A673 (cell line): ENCODE measurements around the gene PEX1. TPM values are rescaled to one million over a fixed set of nuclear protein-coding genes. Genes with fewer than 3 reads are reported as not detected.

ENCODE experiments used
- BruUV-seq: library from RNA; stranded (reverse); fragments of 400-500 nt; replicated peaks from 2 replicates; lab custom pipeline; 2021; lab: Mats Ljungman, UMichigan
- CTCF ChIA-PET: fragments of 300-600 bp; sonication (Branson Sonifier 250); formaldehyde crosslinking; loops from one replicate; lab custom pipeline; 2022; ENCODE audit warnings: antibody characterized with exemption; lab: Charles Lee
- POLR2A ChIA-PET: fragments of 300-600 bp; sonication (Branson Sonifier 250); formaldehyde crosslinking; loops from one replicate; lab custom pipeline; 2022; ENCODE audit warnings: antibody characterized with exemption; ENCODE audit not compliant: low non-redundant PET; lab: Charles Lee
- DNase-seq: peaks from one replicate; pipeline ENCODE4 v3.0.0-alpha.2; 2015; ENCODE audit warnings: low spot score
- H3K27ac ChIP-seq: fragments of 200-600 bp; sonication (generic); 2 replicates; pipeline ENCODE4 v1.5.1; 2016; ENCODE audit warnings: mixed run types, low read depth, mild to moderate bottlenecking, mixed read lengths, antibody characterized with exemption, low read length; ENCODE audit not compliant: poor library complexity, severe bottlenecking
- H3K27me3 ChIP-seq: fragments of 200-600 bp; sonication (generic); replicated peaks from 2 replicates; pipeline ENCODE4 v1.6.1; 2017; ENCODE audit warnings: mixed run types, low read depth, mild to moderate bottlenecking, mixed read lengths, antibody characterized with exemption, low read length; ENCODE audit not compliant: insufficient read depth, poor library complexity
- H3K36me3 ChIP-seq: fragments of 200-600 bp; sonication (generic); 2 replicates; pipeline ENCODE4 v1.6.1; 2016; ENCODE audit warnings: mixed run types, mild to moderate bottlenecking, mixed read lengths, antibody characterized with exemption, low read length; ENCODE audit not compliant: insufficient read depth, poor library complexity, severe bottlenecking
- H3K4me1 ChIP-seq: fragments of 200-600 bp; sonication (generic); 2 replicates; pipeline ENCODE4 v1.6.1; 2017; ENCODE audit warnings: mixed run types, mild to moderate bottlenecking, mixed read lengths, antibody characterized with exemption, low read length; ENCODE audit not compliant: insufficient read depth, poor library complexity, severe bottlenecking
- H3K4me3 ChIP-seq: fragments of 200-600 bp; sonication (generic); 2 replicates; pipeline ENCODE4 v1.5.1; 2016; ENCODE audit warnings: low read depth, mixed run types, mild to moderate bottlenecking, mixed read lengths, low read length; ENCODE audit not compliant: poor library complexity, severe bottlenecking
- H3K9me3 ChIP-seq: fragments of 200-600 bp; sonication (generic); 2 replicates; pipeline ENCODE4 v1.6.1; 2016; ENCODE audit warnings: mixed run types, low read depth, mild to moderate bottlenecking, mixed read lengths, antibody characterized with exemption, low read length; ENCODE audit not compliant: poor library complexity, severe bottlenecking
- EZH2 ChIP-seq: fragments of 200-600 bp; sonication (generic); IDR thresholded peaks from 2 replicates; pipeline ENCODE4 v1.6.1; 2017; ENCODE audit warnings: borderline replicate concordance, low read depth, mild to moderate bottlenecking, mixed read lengths, antibody characterized with exemption, low read length; ENCODE audit not compliant: poor library complexity, severe bottlenecking
- intact Hi-C: fragments of 100-400 bp; cut with micrococcal nuclease; formaldehyde crosslinking; loops from one replicate; pipeline ENCODE4 v1.10.0; 2022; ENCODE audit not compliant: unreplicated experiment
- total RNA-seq: library from RNA; stranded (reverse); gene quantifications from 2 replicates; pipeline ENCODE4 v1.2.3, GENCODE V29; 2021
- TF ChIP-seq, protein P1 (sequence below): fragments of 300-800, 200-600 bp; sonication (generic); conservative IDR thresholded peaks from 2 replicates; pipeline ENCODE4 v1.5.1; 2017; ENCODE audit warnings: low read depth, mild to moderate bottlenecking, antibody characterized with exemption, low read length, moderate library complexity, mixed read lengths

Gene PEX1
- total RNA-seq, 1 experiment from 2014 or later: 9.0 TPM

DNA sequence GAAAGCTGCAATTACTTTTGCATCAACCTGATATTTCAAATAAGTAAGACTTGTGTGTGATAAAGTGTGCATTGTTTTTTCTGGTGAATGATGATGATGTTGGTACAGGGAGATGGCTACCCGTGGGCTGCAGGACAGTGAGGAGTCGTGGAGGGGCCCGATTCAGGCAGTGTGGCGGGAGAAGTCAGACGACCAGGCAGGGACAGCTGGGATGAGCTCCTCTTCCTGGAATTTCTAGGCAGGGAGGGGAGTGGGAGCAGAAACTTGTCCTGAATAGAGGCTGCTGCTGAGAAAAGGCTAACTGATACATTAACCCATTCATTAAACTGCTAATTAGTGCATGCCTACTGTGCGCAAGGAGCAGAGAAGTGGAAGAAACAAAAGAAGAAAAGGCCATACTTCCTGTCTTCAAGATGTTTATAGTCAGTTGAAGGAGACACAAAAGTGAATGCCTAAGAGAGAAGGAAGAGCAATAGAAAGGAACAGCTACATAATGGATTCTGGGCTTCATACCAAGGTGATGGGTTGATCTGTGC is 90.3 kb downstream of the PEX1 start:
- H3K27ac ChIP-seq: no peak overlapping the region
- POLR2A ChIA-PET: no interaction called here
- peaks cover 8% of the 10 kb centered on the region for H3K4me1 ChIP-seq
- H3K9me3 ChIP-seq: no peaks in the 10 kb centered on the region
- TF ChIP-seq EZH2: no peak
- TF ChIP-seq, protein P1, sequence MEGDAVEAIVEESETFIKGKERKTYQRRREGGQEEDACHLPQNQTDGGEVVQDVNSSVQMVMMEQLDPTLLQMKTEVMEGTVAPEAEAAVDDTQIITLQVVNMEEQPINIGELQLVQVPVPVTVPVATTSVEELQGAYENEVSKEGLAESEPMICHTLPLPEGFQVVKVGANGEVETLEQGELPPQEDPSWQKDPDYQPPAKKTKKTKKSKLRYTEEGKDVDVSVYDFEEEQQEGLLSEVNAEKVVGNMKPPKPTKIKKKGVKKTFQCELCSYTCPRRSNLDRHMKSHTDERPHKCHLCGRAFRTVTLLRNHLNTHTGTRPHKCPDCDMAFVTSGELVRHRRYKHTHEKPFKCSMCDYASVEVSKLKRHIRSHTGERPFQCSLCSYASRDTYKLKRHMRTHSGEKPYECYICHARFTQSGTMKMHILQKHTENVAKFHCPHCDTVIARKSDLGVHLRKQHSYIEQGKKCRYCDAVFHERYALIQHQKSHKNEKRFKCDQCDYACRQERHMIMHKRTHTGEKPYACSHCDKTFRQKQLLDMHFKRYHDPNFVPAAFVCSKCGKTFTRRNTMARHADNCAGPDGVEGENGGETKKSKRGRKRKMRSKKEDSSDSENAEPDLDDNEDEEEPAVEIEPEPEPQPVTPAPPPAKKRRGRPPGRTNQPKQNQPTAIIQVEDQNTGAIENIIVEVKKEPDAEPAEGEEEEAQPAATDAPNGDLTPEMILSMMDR: no peak
- CTCF ChIA-PET: no interaction called here
- H3K36me3 ChIP-seq: no peaks in the 10 kb centered on the region
- H3K27me3 ChIP-seq: no peaks in the 10 kb centered on the region
- no TSS peak for BruUV-seq
- no peak overlapping the region for H3K4me3 ChIP-seq
- DNase-seq: no peak
- intact Hi-C loops: no loop called here

Other genes starting within 250 kb of the PEX1 start
- gene GATAD1, start 81.0 kb downstream of the PEX1 start, total RNA-seq: 19.4 and 23.3 TPM in 2 replicates
- not detected in 2 replicates for gene ERVW-1, start 50.6 kb downstream of the PEX1 start, total RNA-seq
- gene RBM48, start 275 bp upstream of the PEX1 start, total RNA-seq: 12.1 and 14.4 TPM in 2 replicates
- 32.7 and 39.7 TPM in 2 replicates for gene FAM133B, start 61.9 kb upstream of the PEX1 start, total RNA-seq